Kidney tubule cell (primary cell): Measurements from ENCODE around the gene SYT1.
A peak's percentile ranks its signal among the peaks of the same experiment; 100 is the strongest.

Experiments
- DNase-seq: peaks from one replicate; pipeline ENCODE4 v3.0.0-alpha.2; 2018; ENCODE audit warnings: low spot score

Gene SYT1

GRCh38 chr12:79357048-79357447 is 492.5 kb downstream of the SYT1 start:
- no peak for DNase-seq

GRCh38 chr12:79358716-79359300 is 494.2 kb downstream of the SYT1 start:
- DNase-seq = no peak

- no peak for DNase-seq
Measured at GRCh38 chr12:79360286-79360685, 495.7 kb downstream of the SYT1 start.

GRCh38 chr12:79360936-79361335 is 496.4 kb downstream of the SYT1 start:
- DNase-seq = no peak

- no peak for DNase-seq
Measured at GRCh38 chr12:79364197-79364596, 499.6 kb downstream of the SYT1 start.

GRCh38 chr12:79366374-79366773 is 501.8 kb downstream of the SYT1 start:
- no peak for DNase-seq

GRCh38 chr12:79367032-79367589 is 502.5 kb downstream of the SYT1 start:
- no peak for DNase-seq

- no peak for DNase-seq
Measured at GRCh38 chr12:79370021-79370420, 505.4 kb downstream of the SYT1 start.

GRCh38 chr12:79371226-79371625 is 506.7 kb downstream of the SYT1 start:
- no peak for DNase-seq

- peak; percentile 31 for DNase-seq
Measured at GRCh38 chr12:79373896-79374499, 509.4 kb downstream of the SYT1 start.

GRCh38 chr12:79374545-79374944 is 510.0 kb downstream of the SYT1 start:
- no peak for DNase-seq

GRCh38 chr12:79375050-79375449 is 510.5 kb downstream of the SYT1 start:
- DNase-seq = no peak

GRCh38 chr12:79378496-79378895 is 513.9 kb downstream of the SYT1 start:
- DNase-seq = no peak

- no peak for DNase-seq
Measured at GRCh38 chr12:79380402-79380801, 515.8 kb downstream of the SYT1 start.

GRCh38 chr12:79381248-79382208 is 517.0 kb downstream of the SYT1 start:
- DNase-seq = no peak

- DNase-seq = no peak
Measured at GRCh38 chr12:79384551-79384950, 520.0 kb downstream of the SYT1 start.

GRCh38 chr12:79388011-79388410 is 523.4 kb downstream of the SYT1 start:
- no peak for DNase-seq

GRCh38 chr12:79393842-79394241 is 529.3 kb downstream of the SYT1 start:
- no peak for DNase-seq

GRCh38 chr12:79397609-79398008 is 533.0 kb downstream of the SYT1 start:
- no peak for DNase-seq

- no peak for DNase-seq
Measured at GRCh38 chr12:79400481-79400880, 535.9 kb downstream of the SYT1 start.

- peak; percentile 26 for DNase-seq
Measured at GRCh38 chr12:79402606-79403005, 538.0 kb downstream of the SYT1 start.

GRCh38 chr12:79406993-79407392 is 542.4 kb downstream of the SYT1 start:
- DNase-seq = no peak
